Stimulated activated naive CD8-positive, alpha-beta T cell treated with anti-CD3 and anti-CD28 coated beads, Interleukin-15, Interleukin-2, amounts not matched to agents 100 U/mL and 50 U/mL, for 24 hours (primary cell): ENCODE measurements around the gene AANAT.

Experiments
- ATAC-seq: fragments of 150-1000 bp; cut with Tn5 transposase; one replicate; pipeline ENCODE4 v1.10.0; 2021
- DNase-seq: peaks from one replicate; pipeline ENCODE4 v3.0.0; 2021

AANAT gene

DNA sequence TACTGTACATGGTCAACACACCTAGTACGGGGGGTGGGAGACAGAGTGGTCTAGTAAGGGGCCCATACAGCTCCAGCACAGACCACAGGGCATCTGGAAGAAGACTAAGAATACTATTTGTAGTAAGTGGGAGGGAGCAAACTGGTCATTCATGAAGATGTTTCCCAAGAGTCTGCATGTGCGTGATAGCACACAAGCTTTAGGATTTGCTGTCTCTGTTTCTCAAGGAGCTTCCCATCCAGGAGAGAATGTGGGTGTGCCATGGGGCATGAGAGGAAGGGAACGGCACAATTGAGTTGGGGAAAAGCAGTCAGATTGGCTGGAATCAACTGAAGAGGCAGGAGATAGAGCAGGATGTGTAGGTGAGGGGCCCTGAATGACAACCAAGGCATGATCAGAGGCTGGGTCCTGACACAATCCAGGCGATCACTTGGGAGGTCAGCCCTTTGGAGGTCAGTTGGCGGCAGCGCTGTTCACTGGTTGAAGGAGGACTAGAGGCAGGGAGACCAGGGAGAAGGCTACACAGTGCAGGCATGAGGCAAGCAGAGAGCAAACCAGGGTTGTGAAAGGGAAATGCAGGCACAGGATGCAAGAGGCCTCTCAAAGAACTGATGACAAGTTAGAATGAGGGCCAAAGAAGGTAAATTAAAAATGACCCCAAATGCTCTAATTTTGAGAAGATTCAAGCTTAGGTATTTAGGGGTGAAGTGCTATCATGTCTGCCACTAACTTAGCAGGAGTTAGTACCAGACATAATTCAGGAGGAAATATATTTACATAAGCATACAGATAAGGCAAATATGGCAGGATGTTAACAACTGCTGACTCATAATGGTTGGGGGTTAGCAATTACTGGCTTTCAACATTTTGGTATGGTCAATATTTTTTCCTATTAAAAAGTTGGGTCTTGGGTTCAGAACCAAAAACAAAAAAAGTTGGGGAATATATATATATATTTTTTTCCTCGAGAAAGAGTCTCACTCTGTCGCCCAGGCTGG lies 24.8 kb upstream of the AANAT start:
- ATAC-seq (no peak), DNase-seq (no peak)

DNA sequence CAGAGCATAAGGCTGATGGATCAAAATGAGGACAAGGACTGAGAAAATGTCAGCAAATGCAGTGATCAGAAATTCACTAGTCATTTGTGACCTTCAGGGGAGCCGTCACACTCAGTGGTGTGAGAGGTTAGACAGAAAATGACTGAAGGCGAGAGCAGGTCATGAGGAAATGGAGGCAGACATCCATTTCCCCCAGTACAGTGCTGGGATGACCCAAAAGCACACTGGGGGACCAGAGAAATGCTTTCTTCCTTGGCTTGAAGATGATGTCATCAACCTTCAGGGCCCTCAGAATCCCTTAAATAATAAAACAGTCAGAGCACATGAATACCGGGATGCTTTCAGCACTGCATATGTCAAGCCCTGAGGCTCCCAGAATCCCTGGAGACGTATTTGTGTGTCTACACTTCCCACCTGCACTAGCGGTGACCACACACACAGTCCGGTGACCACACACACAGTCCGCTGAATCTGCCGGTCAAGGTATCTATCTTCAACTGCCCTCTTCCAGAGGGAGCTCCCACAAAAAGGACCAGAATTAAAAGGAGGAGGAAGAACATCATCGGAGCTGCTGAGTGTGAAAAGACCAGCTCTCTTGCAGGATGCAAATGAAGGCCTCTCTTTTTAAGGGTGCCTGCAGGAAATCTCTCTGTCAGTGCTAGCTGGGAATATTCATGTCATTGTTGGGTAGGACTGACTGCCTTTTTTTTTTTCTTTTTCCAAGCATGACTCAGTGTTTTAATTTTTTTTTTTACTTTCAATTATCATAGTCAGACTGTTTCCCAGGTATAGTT lies 22.7 kb upstream of the AANAT start:
- peak; percentile 37 for ATAC-seq
- no peak for DNase-seq

DNA sequence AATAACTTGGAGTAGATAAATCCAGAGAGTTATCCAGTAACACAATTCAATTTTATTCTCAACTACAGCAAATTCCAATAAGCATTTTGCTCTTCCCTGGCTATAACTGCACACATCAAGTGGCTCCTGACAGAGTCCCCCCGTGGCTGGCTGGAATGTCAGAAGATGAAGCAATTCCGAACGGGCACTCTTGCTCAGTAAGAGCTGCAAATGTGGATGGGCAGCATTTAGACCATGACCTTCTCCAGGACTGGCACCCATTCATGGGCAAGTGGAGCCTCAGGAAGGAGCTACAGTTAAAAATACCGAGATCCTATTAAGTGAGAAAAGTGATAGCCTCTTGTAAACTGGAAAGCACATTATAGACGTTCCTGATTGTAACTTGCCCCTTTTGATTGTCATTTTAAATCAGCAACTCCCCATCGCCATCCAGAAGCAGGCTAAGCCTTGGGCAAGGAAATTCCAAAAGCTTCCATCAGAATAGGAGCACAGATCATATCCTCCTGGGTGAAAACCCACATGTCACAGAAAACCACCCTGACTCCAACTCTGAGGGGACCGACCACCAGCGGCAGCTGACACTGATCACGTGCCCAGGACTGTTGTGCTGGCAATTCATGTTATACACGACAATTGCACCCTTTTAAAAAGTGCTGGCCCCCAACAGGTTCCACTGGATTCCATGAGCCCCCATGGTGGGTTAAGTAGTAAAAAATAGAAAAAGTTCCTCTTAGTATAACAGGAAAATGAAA lies 21.5 kb upstream of the AANAT start:
- ATAC-seq (no peak), DNase-seq (no peak)

DNA sequence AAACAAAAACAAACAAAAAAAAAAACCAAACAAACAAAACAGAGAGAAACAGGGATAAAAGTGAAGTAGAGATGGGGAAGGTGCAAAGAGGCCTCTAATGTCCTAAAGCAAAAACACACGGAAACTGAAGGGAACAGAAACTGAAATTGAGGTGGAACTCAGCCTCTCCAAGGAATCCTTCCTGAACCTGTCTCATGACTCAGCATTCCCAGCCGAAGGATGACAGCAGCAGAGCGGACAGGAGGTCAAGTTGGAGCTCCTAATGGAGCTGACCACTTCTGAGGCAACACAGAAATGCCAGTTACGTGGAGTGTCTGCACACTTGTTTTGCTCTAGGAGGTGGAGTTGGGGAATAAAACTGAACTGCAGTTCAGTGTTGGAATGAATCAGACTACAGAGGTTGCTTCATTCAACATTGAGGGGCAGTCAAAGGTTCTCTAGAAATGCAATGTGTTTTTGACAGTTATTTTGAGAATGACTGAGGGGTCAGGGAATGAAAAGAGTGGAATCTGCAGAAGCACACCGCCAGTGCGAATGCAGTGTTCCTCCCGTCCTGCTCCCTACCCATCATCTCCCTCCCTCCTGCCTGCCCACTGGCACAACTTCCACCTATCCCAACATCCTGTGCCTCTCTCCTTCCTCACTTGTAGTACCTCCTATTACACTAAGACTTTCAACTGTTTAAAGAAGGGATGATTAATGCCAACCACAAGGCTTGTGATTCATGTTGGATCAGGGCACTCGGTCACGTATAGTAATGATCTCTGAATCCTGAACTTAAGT lies 20.8 kb upstream of the AANAT start:
- ATAC-seq (peak; percentile 77), DNase-seq (no peak)

DNA sequence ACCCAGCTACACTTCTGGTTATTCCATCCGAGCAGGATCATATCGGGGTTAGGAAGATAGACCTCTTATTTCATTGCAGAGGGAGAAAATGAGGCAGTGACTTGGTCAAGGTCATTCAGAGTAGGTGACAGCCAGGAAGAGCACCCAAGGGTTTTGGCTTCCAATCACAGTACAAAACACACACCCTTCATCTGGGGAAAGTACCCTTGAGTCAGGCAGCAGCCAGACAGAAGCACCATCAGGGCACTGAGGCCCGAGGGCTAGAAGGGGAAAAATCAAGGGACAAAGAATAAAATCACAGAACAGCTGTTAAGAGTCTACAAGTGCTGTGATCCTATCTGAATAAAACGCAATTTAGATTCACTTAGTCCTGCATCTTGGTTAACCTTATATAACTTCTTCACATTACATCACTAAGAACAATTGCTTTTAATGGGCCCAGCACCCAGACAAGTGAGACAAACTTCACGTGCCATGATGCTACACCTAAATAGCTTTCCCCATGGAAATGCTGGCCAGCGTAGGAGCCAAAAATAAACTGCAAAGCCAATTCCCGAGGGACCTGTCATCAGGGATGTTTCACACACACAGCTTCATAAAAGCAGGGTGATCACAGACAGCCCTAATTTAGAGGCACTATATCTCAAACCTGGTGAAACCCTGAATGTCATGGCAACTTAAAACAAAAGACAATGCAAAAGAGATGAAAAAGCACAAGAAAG lies 19.3 kb upstream of the AANAT start:
- peak; percentile 35 for DNase-seq
- ATAC-seq, result peak; percentile 74

DNA sequence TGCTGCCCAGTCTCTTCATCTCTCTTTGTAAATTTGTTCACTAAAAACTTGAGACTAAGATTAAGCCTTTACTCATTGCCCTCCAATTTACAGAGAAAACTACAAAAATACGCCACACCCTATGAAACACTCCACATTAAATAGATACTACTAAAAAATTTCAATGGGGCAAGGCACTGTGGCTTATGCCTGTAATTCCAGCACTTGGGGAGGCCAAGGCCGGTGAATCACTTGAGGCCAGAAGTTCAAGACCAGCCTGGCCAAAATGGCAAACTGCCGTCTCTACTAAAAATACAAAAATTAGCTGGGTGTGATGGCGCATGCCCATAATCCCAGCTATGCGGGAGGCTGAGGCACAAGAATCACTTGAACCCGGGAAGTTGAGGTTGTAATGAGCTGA lies 18.3 kb upstream of the AANAT start:
- ATAC-seq, result no peak
- DNase-seq, result no peak

DNA sequence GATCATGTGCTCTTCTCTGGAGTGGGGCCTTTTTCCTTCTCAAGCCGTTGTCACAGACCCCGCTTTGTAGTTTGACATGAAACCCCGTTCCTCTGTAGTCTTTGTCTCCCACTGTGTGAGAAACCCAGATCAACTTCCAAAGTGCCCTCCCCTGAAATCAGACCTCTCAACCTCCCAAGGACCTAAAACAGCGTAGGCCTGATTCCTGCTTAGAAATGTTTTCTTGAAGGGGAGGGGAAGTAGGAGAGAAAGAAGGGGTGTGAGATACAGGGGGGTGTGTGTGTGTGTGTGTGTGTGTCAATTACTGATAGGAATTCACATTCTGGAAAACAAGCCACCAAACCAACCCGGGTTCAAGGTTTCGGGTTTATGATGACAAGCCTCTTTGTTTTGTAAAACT lies 15.9 kb upstream of the AANAT start:
- ATAC-seq (no peak), DNase-seq (no peak)

DNA sequence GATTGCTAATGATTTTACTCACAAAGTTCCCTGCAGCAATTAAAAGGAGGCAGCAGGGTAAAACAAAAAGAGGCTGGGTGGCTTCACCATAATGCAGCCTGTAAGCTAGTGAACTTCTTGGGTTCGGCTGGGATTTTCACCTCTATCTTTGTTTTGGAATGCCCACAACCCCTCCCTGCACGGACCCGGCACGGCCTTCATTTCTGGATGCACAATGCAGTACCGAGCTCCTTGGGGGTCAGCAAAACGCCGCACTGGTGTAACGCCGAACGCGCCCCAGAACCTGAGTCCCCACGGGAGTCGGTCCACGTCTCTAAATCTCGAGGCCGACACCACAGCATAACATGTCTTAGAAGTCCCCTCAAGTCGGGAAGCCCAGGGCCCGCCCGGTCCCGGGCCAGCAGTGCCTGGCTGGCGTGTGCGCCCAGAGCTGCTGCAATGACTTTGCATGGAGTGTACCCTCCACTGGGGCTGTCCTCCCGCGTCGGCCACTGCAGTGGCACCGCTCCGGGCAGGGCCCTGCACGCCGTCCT lies 15.2 kb upstream of the AANAT start:
- DNase-seq (no peak), ATAC-seq (peak; percentile 12)

DNA sequence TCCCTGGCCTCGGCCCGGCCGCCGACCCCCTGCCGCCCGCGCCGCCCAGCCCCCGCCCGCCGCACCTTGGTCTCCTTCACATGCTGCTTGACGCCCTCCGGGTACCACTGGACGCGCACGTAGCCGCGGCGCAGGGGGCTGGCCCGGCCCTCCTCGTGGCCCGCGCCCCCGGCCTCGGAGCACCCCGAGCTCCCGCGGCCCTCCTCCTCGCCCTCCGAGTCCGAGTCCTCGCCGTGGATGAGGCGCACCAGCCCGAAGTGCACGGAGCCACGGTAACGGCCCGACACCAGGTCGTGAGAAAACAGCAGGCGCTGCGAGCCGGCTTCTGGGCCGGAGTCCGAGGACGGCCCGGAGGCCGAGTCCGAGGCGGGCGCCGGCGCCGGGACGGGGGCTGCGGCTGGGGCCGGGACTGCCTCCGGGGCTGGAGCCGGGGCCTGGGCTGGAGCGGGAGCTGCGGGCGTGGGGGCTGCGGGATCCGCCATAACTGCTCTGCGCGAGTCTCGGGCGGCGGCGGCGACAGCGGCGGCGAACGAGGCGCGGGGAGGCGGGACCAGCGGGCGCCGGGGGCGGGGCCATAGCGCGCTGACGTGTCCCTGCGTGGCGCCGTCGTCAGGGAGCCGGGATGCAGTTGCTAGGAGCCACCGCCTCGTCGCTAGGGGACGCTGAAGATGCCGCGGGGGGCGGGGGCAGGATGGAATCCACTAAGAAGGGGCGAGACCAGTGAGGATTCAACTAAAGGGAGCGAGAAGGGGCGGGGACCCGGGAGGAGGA lies 14.6 kb upstream of the AANAT start, which contains the start of gene UBE2O:
UBE2O (minus strand) TSS at position 493 of the 771 bp plus-strand sequence; CDS start at position 482, 11 bp downstream.
- ATAC-seq (peak; percentile 92), DNase-seq (peak; percentile 95)

DNA sequence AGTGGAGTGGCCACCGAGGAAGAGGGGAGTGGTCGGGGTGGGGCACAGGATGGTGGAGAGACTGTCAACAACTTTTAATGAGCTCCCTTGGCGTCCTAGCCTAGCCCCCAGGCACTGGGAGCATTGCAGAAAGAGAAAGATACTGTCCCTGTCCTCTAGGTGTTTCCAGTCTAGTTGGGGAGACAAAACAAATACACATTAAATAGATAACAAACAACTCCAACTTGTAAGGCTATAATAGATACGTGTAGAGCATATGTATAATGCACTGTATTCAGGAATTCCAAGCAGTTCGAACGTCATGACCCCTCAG lies 14.0 kb upstream of the AANAT start:
- no peak for ATAC-seq
- DNase-seq, result no peak

DNA sequence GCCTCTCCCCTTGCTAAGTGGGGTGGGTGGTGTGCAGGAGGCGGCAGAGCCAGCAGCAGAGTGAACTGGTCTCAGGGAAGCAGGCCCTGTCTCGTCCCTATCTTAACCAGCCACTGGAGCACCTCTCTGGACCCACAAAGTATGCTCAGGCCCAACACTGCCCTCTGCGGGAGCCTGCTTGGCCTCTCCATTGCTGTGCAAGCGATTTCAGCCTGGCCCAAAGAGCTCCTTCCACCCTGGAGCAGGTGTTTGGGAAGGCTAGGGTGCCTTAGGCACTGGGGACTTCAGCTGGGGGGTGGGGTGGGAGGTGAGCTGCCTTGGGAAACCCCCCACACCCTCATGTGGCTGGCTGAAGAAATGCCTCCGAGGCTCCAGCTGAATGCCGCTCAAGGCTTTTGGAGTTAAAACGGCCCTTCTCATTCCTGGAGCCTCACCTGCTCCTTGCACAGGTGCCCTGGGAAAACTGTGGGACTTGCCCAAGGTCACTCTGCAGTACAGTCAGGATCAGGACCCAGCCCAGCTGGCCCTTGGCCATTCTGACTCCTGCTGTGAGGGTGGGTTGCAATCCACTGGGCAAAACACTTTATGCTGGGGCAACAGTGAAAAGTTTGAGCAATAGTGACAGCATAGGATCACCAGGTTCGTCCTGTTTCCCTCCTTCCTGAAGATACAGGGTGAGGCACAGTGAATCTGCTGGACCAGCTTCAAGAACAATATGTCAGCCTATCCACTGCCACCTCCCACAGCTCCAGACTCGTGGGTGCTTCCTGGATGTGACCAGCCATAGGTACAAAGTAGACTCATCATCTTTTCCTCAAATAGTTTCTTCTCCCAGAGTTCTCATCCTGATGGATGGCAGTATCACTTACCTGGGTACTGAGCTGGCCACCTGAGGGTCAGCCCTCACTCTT lies 8.6 kb upstream of the AANAT start:
- no peak for DNase-seq
- peak; percentile 31 for ATAC-seq

DNA sequence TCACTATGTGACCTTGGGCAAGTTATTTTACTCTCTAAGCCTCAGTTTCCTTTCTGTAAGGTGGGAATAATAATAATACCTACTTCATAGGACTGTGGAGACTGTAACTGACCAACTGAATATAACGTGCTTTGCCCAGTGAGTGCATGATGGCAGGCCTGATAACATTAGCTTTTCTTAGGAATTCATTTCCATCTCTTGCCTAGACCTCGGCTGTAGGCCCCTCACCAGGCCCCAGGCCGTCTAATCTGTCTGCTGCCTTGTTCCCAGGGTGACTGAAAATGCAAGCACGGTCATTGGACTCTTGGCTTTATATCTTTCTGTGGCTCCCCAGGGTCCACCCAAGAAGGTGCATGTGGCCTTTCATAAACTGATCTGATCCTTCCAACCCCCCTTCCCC lies 7.7 kb upstream of the AANAT start:
- DNase-seq (no peak), ATAC-seq (no peak)

DNA sequence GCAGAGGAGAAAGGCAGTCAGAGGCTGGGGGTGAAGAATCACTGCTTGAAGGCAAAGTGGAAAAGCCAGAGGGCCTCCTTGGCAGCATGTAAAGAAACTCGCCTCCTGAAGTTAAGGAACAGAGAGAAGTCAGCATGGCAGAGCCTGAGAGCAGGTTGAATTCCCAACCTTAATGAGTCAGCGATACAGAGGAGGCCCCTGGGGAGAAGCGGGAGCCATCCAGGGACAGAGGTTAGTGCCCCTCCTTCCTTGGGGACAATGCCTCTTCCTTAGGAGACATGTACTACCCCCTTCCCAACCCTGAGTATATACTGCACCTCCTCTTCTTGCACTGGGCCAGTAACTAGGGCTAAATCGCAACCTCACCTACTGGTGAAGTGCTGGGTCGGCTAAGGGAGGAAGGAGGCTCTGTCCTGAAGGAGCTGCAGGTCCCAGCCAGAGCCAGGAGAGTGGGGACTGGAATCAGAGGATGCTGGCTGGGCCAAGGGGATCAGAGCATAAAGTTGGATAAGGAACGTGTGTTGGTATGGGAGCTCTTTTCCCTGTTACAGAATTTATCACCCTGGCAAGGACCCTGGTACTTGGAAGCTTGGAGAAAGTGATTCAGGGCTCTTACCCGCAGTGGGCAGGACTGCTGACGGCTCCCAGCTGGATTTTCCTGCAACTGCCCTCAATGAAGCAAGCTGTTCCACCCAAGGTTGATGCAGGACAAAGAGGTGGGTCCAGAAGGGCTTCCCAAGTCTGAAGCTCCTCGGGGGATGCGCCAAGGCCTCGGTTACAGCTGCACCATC lies 5.4 kb upstream of the AANAT start:
- DNase-seq (no peak), ATAC-seq (no peak)

DNA sequence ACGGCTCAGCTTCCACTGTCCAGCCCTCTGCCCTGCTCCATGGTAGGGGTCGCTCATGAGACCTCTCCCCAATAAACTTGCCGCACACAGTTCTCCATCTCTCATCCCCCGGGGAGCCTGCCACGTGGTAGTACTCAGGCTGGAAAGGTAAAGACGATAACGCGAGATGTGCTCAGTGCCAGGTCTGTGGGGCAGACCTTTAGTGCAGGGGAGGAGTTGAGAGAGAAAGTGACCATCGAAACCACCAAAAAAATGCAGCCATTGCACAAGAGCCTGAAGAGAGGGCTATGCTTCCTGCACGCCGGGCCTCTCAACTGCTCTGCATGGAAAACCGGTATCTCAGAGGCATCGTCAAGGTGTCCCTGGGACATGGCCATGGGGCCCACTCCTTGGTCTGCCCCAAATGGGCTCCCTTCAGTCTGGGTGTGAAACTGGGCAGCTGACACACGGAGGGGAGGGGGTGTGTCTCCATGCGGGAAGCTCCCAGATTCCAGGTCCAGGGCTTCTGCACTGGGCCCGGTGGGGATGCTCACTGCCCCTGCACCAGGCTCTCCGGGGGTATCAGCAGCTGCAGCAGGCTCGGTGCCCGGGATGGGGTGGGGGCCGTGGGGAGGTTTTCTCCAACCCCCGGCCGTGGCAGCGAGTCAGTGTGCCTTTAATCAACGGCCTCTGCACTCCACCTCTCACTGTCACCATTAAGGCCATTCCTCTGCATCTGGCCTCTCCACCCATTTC lies 4.7 kb upstream of the AANAT start:
- DNase-seq (no peak), ATAC-seq (no peak)

DNA sequence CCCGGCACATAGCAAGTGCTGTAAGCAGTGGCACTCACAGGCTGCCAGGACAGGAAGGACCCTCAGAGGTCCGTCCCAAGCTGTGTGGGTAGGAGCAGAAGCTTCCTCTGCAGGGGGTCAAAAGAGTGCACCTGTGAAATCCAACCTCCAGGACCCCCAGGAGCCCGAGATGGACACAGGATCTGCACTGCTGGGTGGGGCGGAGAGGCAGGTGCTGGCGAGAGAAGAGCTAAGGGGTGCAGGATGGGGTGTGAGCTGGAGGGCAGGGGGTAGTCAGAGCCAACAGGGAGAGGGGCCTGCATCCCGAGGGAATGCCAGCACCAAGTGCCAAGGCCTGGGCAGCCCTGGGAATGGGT lies 650 bp upstream of the AANAT start:
- ATAC-seq (no peak), DNase-seq (no peak)

DNA sequence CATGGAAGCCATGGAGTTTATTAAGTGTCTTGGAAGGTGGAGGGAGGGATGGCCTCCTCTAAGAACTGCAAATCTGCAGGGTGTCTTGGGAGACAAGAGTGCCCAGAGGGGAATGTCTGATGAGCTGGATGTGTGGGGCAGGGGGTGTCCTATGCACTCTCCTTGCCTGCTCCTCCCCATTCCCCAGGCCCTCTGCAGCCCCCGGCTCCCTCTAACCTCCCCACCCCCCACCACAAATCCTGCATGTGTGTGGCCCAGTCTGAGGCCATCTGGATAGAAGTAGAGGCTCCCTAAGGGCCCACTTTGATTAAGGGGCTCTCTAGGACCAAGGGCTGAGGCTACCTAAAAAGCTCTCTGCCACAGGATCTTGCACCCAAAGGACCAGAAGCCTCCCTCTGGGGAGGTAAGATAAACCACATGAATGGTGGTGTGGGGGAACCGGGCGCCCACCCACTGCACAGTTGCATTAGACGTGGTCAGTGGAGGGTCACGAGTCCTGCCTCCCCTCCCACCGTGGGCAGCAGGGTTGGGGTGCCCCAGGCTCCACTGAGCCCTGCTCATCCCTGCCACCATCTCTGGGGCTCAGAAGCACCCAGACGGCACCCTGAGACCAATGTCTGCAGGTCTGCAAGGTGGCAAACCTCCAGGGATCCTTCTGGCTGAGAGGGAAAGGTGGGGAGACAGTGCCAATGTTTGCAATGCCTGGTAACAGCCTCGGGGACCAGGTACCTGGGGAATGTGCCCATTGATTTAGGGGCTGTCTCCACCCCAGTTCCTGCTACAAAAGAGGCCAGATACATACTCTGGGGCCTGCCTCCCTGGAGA lies 618 bp downstream of the AANAT start:
- ATAC-seq, result no peak
- DNase-seq, result no peak

DNA sequence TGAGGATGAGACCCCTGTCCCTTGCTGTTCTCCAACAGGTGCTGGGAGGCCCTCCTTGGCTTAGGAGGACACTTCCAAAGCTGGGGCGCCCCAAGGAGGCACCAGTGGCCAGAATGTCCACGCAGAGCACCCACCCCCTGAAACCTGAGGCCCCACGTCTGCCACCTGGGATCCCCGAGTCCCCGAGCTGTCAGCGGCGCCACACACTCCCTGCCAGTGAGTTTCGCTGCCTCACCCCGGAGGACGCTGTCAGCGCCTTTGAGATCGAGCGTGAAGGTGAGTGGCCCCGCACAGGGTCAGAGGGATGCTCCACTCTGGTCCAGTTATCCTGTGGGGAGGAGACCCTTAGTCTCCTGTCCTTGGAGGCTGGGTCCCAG lies 1.2 kb downstream of the AANAT start:
- ATAC-seq, result no peak
- DNase-seq, result no peak
